H1 (cell line): ENCODE measurements around the gene SLC25A51. TPM values are rescaled to one million over a fixed set of nuclear protein-coding genes. Genes with fewer than 3 reads are reported as not detected.

Experiments
- POU5F1 ChIP-seq: IDR thresholded peaks from 2 replicates; pipeline ENCODE4 v1.6.1; 2011; ENCODE audit warnings: low read depth, mild to moderate bottlenecking, low read length, moderate library complexity
- RAD21 ChIP-seq, 2 experiments: IDR thresholded peaks in 1 of 2; conservative IDR thresholded peaks in 1 of 2; 2 replicates each; pipeline ENCODE4 v1.6.1; 2011; ENCODE audit warnings: low read depth in 2 of 2, low read length in 2 of 2, improper control_type of control experiment in 1 of 2, inconsistent platforms in 1 of 2, mild to moderate bottlenecking in 1 of 2, moderate library complexity in 1 of 2
- SUZ12 ChIP-seq: fragments of 200-600 bp; sonication (generic); IDR thresholded peaks from 2 replicates; pipeline ENCODE4 v1.6.1; 2012; ENCODE audit warnings: mild to moderate bottlenecking, inconsistent platforms, low read length, moderate library complexity, mixed read lengths
- TAF1 ChIP-seq: IDR thresholded peaks from 2 replicates; pipeline ENCODE4 v1.6.1; 2011; ENCODE audit warnings: mild to moderate bottlenecking, low read depth, low read length
- polyA plus RNA-seq, 7 experiments: library from polyadenylated mRNA; depleted of rRNA in 3 of 7; stranded (reverse) in 5 of 7; unstranded in 2 of 7; fragments of >200 nt in 5 of 7; fragments of 200-250 nt in 2 of 7; gene quantifications; 1 replicate in 5 of 7; 2 replicates in 1 of 7; 4 replicates in 1 of 7; pipeline versions ENCODE4 v1.2.1 to v1.2.3, GENCODE V29; 2011 to 2013; ENCODE audit warnings: missing spikeins in 2 of 7, mixed read lengths in 2 of 7
- total RNA-seq: library from RNA; stranded (reverse); fragmentation: NEBNext Ultra II Directional; extraction: Animal tissue kit (Norgen Biotek cat#: 25700); gene quantifications from 2 replicates; pipeline ENCODE4 v1.2.1, GENCODE V29; 2021
- TF ChIP-seq, protein P1 (sequence below): fragments of 300-600 bp; sonication (generic); IDR thresholded peaks from 2 replicates; pipeline ENCODE4 v1.7.1; 2012; ENCODE audit warnings: low read length, moderate library complexity, mild to moderate bottlenecking, inconsistent platforms; ENCODE audit not compliant: insufficient replicate concordance

The SLC25A51 gene
- total and polyA plus RNA-seq, 2 of the 8 experiments (the other 6 are each of a cell fraction or from before 2014, with no cell fraction given): 8.0 to 14.5 TPM

- TF ChIP-seq, protein P1, sequence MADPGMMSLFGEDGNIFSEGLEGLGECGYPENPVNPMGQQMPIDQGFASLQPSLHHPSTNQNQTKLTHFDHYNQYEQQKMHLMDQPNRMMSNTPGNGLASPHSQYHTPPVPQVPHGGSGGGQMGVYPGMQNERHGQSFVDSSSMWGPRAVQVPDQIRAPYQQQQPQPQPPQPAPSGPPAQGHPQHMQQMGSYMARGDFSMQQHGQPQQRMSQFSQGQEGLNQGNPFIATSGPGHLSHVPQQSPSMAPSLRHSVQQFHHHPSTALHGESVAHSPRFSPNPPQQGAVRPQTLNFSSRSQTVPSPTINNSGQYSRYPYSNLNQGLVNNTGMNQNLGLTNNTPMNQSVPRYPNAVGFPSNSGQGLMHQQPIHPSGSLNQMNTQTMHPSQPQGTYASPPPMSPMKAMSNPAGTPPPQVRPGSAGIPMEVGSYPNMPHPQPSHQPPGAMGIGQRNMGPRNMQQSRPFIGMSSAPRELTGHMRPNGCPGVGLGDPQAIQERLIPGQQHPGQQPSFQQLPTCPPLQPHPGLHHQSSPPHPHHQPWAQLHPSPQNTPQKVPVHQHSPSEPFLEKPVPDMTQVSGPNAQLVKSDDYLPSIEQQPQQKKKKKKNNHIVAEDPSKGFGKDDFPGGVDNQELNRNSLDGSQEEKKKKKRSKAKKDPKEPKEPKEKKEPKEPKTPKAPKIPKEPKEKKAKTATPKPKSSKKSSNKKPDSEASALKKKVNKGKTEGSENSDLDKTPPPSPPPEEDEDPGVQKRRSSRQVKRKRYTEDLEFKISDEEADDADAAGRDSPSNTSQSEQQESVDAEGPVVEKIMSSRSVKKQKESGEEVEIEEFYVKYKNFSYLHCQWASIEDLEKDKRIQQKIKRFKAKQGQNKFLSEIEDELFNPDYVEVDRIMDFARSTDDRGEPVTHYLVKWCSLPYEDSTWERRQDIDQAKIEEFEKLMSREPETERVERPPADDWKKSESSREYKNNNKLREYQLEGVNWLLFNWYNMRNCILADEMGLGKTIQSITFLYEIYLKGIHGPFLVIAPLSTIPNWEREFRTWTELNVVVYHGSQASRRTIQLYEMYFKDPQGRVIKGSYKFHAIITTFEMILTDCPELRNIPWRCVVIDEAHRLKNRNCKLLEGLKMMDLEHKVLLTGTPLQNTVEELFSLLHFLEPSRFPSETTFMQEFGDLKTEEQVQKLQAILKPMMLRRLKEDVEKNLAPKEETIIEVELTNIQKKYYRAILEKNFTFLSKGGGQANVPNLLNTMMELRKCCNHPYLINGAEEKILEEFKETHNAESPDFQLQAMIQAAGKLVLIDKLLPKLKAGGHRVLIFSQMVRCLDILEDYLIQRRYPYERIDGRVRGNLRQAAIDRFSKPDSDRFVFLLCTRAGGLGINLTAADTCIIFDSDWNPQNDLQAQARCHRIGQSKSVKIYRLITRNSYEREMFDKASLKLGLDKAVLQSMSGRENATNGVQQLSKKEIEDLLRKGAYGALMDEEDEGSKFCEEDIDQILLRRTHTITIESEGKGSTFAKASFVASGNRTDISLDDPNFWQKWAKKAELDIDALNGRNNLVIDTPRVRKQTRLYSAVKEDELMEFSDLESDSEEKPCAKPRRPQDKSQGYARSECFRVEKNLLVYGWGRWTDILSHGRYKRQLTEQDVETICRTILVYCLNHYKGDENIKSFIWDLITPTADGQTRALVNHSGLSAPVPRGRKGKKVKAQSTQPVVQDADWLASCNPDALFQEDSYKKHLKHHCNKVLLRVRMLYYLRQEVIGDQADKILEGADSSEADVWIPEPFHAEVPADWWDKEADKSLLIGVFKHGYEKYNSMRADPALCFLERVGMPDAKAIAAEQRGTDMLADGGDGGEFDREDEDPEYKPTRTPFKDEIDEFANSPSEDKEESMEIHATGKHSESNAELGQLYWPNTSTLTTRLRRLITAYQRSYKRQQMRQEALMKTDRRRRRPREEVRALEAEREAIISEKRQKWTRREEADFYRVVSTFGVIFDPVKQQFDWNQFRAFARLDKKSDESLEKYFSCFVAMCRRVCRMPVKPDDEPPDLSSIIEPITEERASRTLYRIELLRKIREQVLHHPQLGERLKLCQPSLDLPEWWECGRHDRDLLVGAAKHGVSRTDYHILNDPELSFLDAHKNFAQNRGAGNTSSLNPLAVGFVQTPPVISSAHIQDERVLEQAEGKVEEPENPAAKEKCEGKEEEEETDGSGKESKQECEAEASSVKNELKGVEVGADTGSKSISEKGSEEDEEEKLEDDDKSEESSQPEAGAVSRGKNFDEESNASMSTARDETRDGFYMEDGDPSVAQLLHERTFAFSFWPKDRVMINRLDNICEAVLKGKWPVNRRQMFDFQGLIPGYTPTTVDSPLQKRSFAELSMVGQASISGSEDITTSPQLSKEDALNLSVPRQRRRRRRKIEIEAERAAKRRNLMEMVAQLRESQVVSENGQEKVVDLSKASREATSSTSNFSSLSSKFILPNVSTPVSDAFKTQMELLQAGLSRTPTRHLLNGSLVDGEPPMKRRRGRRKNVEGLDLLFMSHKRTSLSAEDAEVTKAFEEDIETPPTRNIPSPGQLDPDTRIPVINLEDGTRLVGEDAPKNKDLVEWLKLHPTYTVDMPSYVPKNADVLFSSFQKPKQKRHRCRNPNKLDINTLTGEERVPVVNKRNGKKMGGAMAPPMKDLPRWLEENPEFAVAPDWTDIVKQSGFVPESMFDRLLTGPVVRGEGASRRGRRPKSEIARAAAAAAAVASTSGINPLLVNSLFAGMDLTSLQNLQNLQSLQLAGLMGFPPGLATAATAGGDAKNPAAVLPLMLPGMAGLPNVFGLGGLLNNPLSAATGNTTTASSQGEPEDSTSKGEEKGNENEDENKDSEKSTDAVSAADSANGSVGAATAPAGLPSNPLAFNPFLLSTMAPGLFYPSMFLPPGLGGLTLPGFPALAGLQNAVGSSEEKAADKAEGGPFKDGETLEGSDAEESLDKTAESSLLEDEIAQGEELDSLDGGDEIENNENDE: no peak
- no peak for TF ChIP-seq SUZ12
- TF ChIP-seq TAF1: no peak
- TF ChIP-seq RAD21 (IDR thresholded peaks at IDR 0.05 in 1 of 2, conservative IDR thresholded peaks at IDR 0.05 in 1 of 2; ENCODE audit: low read depth in 2 of 2, low read length in 2 of 2): no peak
- TF ChIP-seq POU5F1: no peak
These were observed 34.4 kb upstream of the SLC25A51 start (continued) for GRCh38 chr9:37938121-37938891.
